Neural cell (in vitro differentiated cells): ENCODE measurements around the gene PDE11A. TPM values are rescaled to one million over a fixed set of nuclear protein-coding genes. Genes with fewer than 3 reads are reported as not detected.

ENCODE experiments used
- H2AFZ ChIP-seq: fragments of 200-600, 300-800 bp; sonication (generic), shearing (Covaris generic); 2 replicates; pipeline ENCODE4 v1.6.0; 2014; ENCODE audit warnings: low read depth, mild to moderate bottlenecking, antibody characterized with exemption, low read length, moderate library complexity
- H3F3A ChIP-seq: fragments of 200-600 bp; shearing (Covaris generic); 2 replicates; pipeline ENCODE4 v1.6.1; 2016; ENCODE audit warnings: mild to moderate bottlenecking, moderate library complexity, mixed read lengths, antibody characterized with exemption, low read length; ENCODE audit not compliant: insufficient read depth, poor library complexity, severe bottlenecking
- H3K27ac ChIP-seq: fragments of 200-600, 300-800 bp; sonication (generic), shearing (Covaris generic); 2 replicates; pipeline ENCODE4 v1.5.1; 2014; ENCODE audit warnings: mild to moderate bottlenecking, low read length, moderate library complexity
- H3K27me3 ChIP-seq: fragments of 300-800, 200-600 bp; sonication (generic), shearing (Covaris generic); 2 replicates; pipeline ENCODE4 v1.6.0; 2014; ENCODE audit warnings: mild to moderate bottlenecking, low read depth, low read length, moderate library complexity; ENCODE audit not compliant: insufficient read depth
- H3K36me3 ChIP-seq: fragments of 300-800, 200-600 bp; sonication (generic), shearing (Covaris generic); 2 replicates; pipeline ENCODE4 v1.5.1; 2014; ENCODE audit warnings: mild to moderate bottlenecking, antibody characterized with exemption, low read length, moderate library complexity; ENCODE audit not compliant: insufficient read depth
- H3K4me2 ChIP-seq: fragments of 300-800, 200-600 bp; sonication (generic), shearing (Covaris generic); 2 replicates; pipeline ENCODE4 v1.6.0; 2014; ENCODE audit warnings: mild to moderate bottlenecking, low read length
- H3K4me3 ChIP-seq: fragments of 300-800, 200-600 bp; sonication (generic), shearing (Covaris generic); 2 replicates; pipeline ENCODE4 v1.5.1; 2014; ENCODE audit warnings: mild to moderate bottlenecking, low read length, moderate library complexity
- H3K79me2 ChIP-seq: fragments of 200-600 bp; shearing (Covaris generic); replicated peaks from 2 replicates; pipeline ENCODE4 v1.6.0; 2014; ENCODE audit warnings: mild to moderate bottlenecking, low read length, moderate library complexity; ENCODE audit not compliant: insufficient read depth
- H3K9ac ChIP-seq: fragments of 300-800, 200-600 bp; sonication (generic), shearing (Covaris generic); 2 replicates; pipeline ENCODE4 v1.6.1; 2016; ENCODE audit warnings: mild to moderate bottlenecking, low read length, mixed read lengths
- H3K9me2 ChIP-seq: fragments of 200-600 bp; shearing (Covaris generic); 2 replicates; pipeline ENCODE4 v1.6.1; 2016; ENCODE audit warnings: mild to moderate bottlenecking, low read length, mixed read lengths; ENCODE audit not compliant: insufficient read depth
- H3K9me3 ChIP-seq: fragments of 200-600, 300-800 bp; sonication (generic), shearing (Covaris generic); 2 replicates; pipeline ENCODE4 v1.6.1; 2016; ENCODE audit warnings: mild to moderate bottlenecking, mixed run types, low read length, moderate library complexity, mixed read lengths
- H4K20me1 ChIP-seq: fragments of 200-600 bp; shearing (Covaris generic); 2 replicates; pipeline ENCODE4 v1.6.1; 2016; ENCODE audit warnings: mild to moderate bottlenecking, mixed run types; ENCODE audit not compliant: insufficient read depth
- CTCF ChIP-seq: fragments of 450-650 bp; IDR thresholded peaks from 2 replicates; pipeline ENCODE4 v1.5.1; 2014; ENCODE audit warnings: antibody characterized with exemption, mild to moderate bottlenecking, moderate library complexity; ENCODE audit not compliant: poor library complexity, severe bottlenecking
- EP300 ChIP-seq: fragments of 450-650 bp; conservative IDR thresholded peaks from 2 replicates; pipeline ENCODE4 v1.6.1; 2014; ENCODE audit warnings: antibody characterized with exemption, mild to moderate bottlenecking, moderate library complexity; ENCODE audit not compliant: poor library complexity, severe bottlenecking
- EZH2 ChIP-seq: fragments of 200-600, 300-800 bp; shearing (Covaris generic), sonication (generic); IDR thresholded peaks from 2 replicates; pipeline ENCODE4 v1.6.1; 2014; ENCODE audit warnings: antibody characterized with exemption, low read length, borderline replicate concordance, mild to moderate bottlenecking; ENCODE audit not compliant: insufficient read depth, poor library complexity, severe bottlenecking
- MXI1 ChIP-seq: fragments of 450-650 bp; conservative IDR thresholded peaks from 2 replicates; pipeline ENCODE4 v1.6.1; 2014; ENCODE audit warnings: antibody characterized with exemption, mild to moderate bottlenecking; ENCODE audit not compliant: poor library complexity, severe bottlenecking
- POLR2AphosphoS5 ChIP-seq: IDR thresholded peaks from 2 replicates; pipeline ENCODE4 v1.6.1; 2012
- RAD21 ChIP-seq: fragments of 450-650 bp; conservative IDR thresholded peaks from 2 replicates; pipeline ENCODE4 v1.6.1; 2014; ENCODE audit warnings: antibody characterized with exemption, mild to moderate bottlenecking, moderate library complexity
- REST ChIP-seq: IDR thresholded peaks from 2 replicates; pipeline ENCODE4 v1.6.1; 2012; ENCODE audit warnings: borderline replicate concordance
- SMC3 ChIP-seq: fragments of 450-650 bp; conservative IDR thresholded peaks from 2 replicates; pipeline ENCODE4 v1.6.1; 2014; ENCODE audit warnings: antibody characterized with exemption, mild to moderate bottlenecking, moderate library complexity; ENCODE audit not compliant: poor library complexity
- TAF1 ChIP-seq: IDR thresholded peaks from 2 replicates; pipeline ENCODE4 v1.6.1; 2012; ENCODE audit warnings: low read depth
- polyA plus RNA-seq: library from polyadenylated mRNA; depleted of rRNA; stranded (reverse); fragments of >200 nt; gene quantifications from 2 replicates; pipeline ENCODE4 v1.2.3, GENCODE V29; 2014

Gene PDE11A
- polyA plus RNA-seq, 1 donor from 2014 or later = 0.89 TPM

DNA sequence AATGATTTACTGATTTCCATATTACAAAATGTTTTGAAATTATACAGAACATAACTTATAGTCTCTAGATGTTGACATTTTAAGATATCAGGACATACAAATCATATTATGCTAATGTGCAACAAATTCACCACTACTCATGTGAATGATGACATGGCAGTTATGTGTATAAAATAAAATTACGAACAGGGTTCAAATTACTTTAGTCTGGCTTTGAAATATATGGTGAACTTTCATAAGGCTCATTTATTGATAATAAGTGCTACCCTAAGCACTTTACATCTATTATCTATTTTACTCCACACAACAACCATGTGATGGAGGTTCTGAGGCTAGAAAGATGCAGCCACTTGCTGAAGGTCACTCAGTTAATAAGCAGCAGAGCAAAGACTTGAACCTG lies 62.8 kb downstream of the PDE11A start:
- Histone ChIP-seq H3K36me3 (no peaks in the 10 kb centered on the region), H3K79me2 (no peaks in the 10 kb centered on the region), H3K27ac (no peak overlapping the region), H3K9me3 (no peaks in the 10 kb centered on the region), H3K4me2 (no peak overlapping the region), H2AFZ (no peak overlapping the region), H3K9ac (no peak overlapping the region), H4K20me1 (no peaks in the 10 kb centered on the region), H3F3A (no peaks in the 10 kb centered on the region), H3K9me2 (no peaks in the 10 kb centered on the region), H3K4me3 (no peak overlapping the region), H3K27me3 (no peaks in the 10 kb centered on the region)
- TF ChIP-seq EZH2 (no peak), RAD21 (no peak), TAF1 (no peak), POLR2AphosphoS5 (no peak), CTCF (no peak), SMC3 (no peak)

- Histone ChIP-seq H3K36me3 (no peaks in the 10 kb centered on the region), H2AFZ (no peak overlapping the region), H3K9ac (no peak overlapping the region), H3K27ac (no peak overlapping the region), H3K9me2 (no peaks in the 10 kb centered on the region), H3K79me2 (no peaks in the 10 kb centered on the region), H4K20me1 (no peaks in the 10 kb centered on the region), H3K4me3 (no peak overlapping the region), H3K27me3 (no peaks in the 10 kb centered on the region), H3K4me2 (no peak overlapping the region), H3F3A (no peaks in the 10 kb centered on the region), H3K9me3 (no peaks in the 10 kb centered on the region)
- TF ChIP-seq EZH2 (no peak), CTCF (no peak), EP300 (no peak), SMC3 (no peak), POLR2AphosphoS5 (no peak), RAD21 (no peak), REST (no peak), TAF1 (no peak), MXI1 (no peak)
Observed at GRCh38 chr2:178008636-178009289, 63.8 kb downstream of the PDE11A start.
